Endometrium (tissue), 2 donors: ENCODE data around the gene CES1.
"Not testable (repeated sequence)": the region's sequence is repeated elsewhere in the genome, so short reads cannot be mapped to it uniquely, and the experiment has no call there.

Experiments used
- FAIRE-seq: peaks from 2 replicates; lab custom pipeline; 2012; peaks lifted over from hg19 to GRCh38; lab: Jason Lieb, UNC
- donor health status: control.
- donor health status: control.

The CES1 gene

DNA sequence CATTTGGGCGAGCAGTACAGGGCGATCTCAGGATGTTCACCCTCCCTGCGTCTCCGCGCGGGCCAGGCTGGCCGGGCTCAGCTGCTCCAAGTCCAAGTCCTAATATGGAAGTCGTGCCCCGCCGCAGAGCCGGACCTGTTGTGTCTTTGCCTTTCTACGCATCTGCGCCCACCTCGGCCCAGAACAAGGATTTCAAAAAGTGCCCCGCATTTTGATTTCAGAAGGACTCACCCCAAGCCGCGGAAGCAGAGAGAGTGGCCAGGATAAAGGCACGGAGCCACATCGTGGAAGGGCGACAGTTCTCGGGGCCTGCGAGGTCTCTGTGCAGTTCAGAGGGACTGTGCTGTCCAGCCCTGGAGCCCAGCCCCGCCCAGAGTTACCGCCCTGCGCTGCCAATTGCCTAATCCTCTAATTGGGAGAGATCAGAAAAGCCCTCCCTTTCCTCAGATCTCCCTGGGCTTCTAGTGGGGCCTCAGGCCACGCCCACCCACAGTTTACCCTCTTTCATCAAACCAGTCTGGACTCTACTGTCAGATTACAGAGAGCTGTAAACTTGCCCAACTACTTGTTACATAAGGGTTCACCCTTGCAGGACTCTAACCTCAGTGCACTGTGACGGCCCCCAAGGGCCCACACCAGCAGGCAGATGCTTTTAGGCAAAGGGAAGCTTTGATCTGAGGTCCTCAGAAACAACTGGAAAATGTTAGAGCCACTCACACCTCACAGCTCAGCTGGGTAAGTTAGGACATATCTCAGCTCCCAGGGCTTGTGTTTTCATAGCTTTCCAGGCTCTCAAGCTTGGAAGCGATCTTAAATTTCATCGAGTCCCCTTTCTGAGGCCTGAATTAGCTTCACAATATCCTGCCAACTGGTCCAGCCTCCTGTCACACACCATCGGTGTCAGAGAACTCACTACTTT is at the start of gene CES1:
CES1 (minus strand) TSS at position 324 of the 919 bp plus-strand sequence; CDS start at position 283, 41 bp downstream.
- FAIRE-seq, result no peak

DNA sequence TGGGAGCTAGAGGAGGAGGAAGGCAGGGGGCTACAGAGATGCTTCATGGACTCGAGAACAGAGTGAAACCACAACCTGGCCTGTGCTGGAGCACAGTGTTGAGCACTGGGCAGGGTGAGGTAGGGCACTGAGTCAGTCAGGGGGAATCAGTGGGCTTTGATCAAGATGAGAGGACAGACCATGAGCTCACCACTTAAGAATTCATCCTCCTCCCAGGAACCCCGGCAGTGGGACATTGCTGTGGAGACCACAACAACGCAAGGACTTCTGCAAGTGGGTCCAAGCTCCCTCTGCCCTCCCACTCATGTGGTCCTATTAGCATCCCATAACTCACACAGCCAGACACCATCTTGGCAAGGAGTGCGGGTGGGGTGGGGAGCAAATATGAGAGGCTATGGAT is 44.0 kb upstream of the CES1 start:
- FAIRE-seq, result no peak

DNA sequence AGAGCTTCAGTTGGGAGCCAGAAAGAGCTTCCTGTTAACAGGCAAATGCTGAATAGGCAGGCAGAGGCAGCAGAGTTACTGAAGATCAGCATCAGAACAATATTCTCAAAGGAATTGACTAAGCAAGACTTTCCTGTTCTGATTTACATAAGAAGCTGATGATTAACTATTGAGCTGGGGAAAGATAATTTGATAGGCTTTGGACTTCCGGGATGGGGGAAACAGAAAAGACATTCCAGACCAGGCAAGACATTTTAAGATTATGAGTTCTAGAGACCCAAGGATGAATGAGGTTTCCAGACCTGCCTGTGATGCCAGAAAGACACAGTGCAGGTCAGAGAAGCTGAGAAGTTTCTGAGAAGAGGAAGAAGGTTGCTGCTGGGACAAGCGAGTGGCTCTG is 42.4 kb upstream of the CES1 start, which contains the start of gene CES5A:
CES5A (minus strand) TSS at position 101 of the 400 bp plus-strand sequence. CDS start 152 bp downstream, outside the sequence.
- FAIRE-seq, result no peak

DNA sequence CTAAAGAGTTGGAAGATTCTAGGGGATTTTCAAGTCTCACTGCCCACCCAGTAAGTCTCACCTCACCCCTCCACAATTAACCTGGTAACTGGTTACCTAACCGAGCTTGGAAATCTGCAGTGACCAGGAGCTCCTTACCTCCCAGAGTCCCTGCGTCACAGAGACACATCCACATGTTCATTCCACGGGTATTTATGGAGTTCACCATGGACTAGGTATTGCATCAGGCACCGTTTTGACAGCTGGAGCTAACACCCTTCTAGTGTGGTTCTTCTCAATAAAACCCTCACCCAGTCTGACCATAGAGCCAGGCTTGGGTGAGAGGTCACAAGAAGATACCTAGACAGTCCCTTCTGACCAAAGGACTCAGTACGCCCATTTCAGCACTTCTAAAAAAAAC is 40.2 kb upstream of the CES1 start:
- no peak for FAIRE-seq

DNA sequence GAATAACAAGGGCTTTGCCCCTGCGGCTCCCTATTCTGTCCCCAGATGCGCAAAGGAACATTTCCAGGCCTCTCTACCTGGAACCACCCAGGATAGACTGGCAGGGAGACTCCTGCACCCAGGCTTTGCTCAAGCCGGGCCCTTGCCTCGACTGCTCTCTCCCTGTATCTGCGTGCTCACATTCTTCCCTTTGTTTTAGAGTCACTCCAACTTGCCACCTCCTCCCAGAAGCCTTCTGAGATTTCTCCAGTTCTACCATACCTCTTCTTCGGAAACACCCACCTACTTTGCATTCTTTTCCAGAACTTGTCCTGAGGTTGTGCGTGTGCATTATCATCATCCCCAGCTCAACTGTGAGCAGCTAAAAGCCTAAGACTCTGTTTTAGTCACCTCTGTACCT is 39.2 kb upstream of the CES1 start:
- no peak for FAIRE-seq

DNA sequence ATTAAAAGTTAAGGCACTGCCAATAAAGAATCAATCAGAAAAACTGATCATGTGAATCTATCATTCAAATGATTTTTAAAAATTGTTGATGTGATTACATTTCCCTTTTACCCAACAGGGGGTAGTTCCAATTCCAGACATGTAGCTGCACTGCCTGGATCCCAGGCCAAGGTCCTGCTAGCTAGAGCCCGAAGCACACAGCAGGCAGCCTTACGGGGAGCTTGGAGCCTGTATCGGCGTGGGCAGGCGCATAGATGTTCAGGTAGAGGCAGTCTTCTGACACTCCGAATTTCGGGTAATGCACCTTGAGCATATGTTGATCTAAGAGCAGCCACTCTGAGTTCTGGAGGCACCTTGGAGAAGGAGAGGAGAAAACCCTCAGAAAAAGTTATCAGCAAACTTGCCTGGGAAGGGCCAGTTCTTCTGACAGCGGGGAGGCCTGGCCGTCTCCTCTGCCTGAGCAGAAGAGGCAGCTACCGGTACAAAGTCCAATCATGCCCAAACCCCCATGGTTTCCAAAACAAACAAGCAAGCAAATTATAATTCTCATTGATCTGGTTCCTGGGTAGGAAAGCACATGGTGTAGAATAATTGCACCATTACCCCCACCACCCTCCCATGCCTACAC is 38.6 kb upstream of the CES1 start:
- no peak for FAIRE-seq

DNA sequence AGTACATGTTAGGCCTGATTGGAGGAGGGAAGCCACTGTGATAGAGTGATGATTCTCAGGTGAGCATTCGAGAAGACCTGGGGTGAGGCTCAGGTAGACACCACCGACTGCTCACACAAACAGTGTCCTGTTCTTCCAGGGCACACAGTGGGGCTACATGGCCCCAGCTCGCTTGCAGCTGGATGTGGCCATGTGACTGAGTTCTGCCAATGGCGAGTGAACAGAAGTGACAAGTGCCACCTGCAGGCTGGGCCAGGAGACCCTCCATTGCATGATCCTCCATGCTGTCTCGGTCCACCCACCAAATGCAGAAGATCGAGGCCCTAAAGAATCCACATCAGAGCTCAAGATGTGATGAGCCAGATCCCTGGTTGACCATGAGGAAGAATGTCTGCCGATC is 36.1 kb upstream of the CES1 start:
- no peak for FAIRE-seq

DNA sequence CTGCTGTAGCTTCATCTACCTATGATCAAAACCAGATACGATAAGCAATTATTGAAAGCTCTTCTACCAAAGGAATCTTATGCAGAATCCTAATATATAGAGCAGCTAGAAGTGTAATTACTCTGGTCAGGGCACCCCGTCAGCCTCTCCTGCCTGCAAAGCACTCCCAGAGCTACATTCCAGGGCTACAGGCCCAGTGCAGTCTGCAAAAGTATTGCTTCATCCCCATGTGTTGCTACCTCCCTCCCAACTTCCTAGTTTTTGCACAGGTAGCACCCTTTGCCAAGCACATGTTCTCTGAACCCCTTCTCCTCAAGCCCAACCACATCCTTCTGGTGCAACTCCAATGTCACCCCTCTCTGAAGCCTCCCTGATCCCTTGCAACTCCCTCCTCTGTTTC is 35.2 kb upstream of the CES1 start:
- no peak for FAIRE-seq

DNA sequence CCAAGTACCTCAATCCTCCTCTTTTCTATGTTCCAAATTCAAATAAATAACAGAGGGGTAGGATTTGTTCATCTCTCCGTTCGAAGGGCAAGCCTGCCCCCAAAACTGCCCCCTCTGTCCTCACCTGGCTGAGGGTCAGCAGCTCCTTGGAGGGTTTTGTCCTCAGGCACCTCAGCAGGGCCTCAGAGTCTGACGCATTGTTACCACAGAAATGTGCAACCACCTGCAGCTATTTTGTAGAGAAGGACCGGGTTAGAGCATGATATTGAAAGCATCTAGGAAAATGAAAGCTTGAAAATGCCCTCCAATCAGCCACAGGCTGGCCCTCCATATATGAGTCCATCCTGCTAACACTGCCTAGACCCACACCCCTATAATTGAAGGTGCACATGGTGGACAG is 28.4 kb upstream of the CES1 start:
- no peak for FAIRE-seq

DNA sequence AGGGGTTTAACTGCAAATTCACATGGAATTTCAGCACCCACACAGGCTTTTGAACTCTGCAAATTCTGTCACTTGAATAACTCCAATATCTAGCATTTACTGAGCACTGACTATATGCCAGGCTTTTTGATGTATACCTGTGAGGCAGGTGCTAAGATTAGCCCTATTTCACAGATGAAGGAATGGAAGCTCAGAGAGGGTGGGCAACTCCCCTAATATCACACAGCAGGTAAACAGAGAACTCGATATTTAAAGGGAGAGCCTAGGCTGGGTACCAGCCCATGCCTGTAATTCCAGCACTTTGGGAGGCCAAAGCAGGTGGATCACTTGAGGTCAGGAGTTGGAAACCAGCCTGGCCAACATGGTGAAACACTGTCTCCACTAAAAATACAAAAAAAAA is 24.8 kb upstream of the CES1 start:
- not testable (repeated sequence) for FAIRE-seq

DNA sequence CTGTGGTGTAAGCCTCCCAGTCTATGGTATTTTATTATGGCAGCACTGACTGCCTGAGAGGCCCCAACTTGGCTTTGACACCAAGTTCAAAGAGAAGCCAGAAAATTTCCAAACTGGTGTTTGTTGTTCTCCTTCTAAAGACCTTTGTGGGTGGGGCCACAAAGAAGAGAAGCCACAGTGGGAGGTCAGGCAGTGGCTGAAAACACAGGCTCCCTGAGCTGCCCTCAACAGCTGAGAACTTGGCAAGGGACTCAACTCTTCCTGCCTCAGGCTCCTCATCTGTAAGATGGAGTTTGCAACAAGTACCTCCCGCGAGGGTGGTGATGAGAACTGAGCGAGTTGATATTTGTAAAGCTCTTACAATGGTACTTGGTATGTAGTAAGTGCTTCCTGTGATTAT is 24.1 kb upstream of the CES1 start:
- FAIRE-seq, result no peak

DNA sequence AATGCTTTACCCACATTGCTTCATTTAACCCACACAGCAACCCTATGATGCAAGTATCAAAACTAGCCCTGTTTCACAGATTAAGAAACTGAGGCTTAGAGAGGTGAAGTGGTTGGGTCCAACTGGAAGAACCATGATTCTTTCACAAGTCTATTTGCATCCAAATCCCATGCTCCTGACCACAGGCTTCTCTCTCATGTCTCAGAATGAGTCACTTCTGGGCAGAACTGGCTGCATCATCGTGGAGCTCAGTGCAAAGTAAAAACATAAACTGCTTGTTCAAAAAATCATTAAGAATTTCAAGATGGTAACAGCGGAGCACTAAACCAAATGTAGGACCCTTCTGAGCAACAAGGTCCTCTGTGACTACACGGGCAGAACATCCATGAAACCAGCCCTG is 20.2 kb upstream of the CES1 start:
- FAIRE-seq, result no peak

DNA sequence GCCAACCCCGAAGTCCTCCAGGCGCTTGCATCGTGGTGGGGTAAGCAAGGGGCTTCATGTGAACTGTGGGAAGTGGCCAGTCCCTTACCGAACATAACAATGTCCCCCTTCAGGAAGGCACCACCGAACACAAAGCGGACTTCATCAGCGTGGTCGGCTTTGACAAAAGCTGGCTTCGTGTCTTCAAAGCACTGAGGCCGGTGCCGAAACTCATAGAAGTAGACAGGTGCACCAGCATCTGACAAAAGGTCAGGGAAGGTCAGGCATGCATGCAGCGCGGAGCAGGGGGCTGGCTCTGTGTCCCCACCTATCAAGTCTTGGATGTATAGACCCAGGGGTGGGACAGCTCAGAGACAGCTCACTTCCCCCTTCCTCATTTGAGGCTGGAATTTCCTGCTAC is 16.6 kb upstream of the CES1 start:
- no peak for FAIRE-seq

DNA sequence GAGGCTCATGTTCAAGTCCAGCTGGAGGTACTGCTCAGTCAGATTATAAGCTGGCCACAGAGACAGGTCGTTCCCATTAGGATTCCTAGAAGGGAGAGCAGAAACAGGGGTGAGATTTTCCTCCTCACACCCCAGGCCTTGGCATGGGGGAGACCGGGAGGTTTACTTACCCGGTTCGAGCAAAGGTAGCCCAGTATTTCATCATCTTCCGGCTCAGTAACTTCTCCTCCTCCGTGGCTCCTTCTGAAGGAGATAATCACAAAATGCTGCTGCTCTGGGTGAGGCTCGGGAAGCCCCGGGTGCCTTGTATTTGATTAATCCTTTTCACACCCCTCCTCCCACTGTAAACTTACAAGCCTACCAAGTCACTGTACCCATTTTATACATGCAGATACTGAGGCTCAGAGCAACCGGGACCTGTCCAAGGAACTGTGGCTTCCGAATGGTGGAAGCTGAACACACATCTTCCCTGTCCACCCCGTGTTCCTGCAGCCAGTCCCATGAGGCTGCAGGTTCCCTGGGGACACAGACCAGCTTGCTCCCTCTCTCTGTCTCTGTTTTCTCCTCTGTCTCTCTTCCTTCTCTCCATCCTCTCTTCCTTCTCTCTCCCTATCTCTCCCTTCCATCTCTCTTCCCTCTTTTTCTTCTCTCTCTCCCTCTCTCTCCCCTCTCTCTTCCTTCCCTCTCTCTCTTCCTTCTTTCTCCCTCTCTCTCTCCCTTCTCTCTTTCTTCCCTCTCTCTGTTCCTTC is 13.9 kb upstream of the CES1 start:
- FAIRE-seq, result no peak

DNA sequence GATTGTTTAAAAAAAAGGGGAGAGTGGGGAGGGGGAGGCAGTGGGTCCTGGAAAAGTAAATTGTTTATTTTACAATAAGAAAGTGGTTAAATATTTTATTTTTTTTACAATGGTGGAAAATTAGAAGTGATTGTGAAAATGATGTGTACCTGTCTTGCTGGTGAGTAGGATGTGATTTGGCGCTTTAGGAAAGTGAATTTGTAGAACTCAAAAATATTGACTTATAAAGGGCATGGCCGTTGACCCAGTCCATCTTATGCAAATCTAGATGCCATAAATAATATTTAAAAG is 10.2 kb upstream of the CES1 start:
- FAIRE-seq, result no peak

DNA sequence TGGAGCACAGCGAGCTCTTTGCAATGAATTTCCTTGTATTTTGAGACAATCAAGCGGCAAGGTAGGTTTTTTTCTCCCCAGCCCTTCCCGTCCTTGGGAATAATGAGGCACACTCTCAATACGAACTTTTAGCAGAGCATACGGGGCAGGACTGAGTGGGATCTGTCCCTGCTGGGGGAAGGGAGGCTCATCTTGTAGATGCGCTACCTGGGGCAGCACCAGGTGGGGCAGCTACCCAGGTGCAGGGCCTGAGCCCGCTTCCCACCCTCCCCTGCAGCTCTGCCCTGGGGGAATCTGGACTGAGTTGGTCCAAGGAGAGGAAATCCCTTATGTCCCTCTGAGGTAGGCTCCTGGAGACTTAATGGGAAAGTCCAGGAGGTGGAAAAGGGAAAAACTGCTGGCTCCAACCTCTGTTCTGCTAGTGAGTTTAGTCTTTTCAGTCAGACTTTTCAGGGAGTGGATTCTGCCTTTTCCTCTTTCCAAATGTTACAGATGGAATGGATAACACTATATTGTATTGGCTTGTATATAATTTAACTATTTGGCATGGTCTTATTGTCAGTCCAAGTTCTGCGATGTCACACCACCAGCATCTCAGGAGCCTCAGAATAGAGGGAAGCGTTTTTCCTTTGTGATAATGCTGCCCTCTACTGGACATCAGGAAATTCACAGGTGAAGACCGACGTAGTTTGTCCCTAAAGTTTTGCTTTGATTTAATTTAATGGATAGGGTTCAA is 9.6 kb upstream of the CES1 start:
- peak; percentile 85 for FAIRE-seq

DNA sequence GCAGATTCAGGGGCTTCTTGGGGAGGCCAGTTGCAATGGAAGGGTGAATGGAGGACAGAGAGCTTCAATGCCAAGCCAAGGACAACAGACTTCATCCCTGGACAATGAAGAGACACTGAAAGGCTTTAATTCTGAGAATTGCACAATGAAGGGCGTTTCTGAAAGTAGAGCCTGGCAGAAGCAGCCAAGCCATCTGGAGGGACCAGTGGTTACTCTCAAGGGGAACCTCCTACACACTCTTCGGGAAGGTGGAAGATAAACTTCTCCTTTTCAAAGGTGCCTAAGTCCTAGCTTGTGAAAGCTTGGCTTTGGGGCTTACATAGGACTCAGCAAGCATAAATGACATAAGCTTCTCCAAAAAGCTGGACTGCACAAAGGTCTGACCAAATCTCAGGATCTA is 6.2 kb upstream of the CES1 start:
- FAIRE-seq, result no peak

DNA sequence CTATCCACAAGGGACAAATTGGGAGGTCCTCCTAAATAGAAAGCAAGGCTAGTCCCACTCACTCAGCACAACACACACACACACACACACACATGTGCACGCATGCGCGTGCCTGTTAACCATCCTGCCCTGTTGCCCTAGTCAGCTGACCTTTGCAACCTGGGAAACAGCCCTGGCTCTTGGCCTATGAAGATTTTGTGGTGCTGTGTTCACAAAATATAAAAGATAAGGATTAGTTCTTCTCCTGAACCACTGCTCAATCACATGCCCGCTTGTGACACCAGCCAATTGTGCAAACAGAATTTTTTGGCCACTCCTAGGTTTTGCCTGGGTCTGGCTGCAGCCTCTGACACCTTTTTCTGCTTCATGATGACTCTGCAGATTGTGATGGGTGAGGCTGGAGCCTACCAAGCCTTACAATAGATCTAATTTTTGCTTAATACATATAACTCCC is 3.3 kb upstream of the CES1 start:
- FAIRE-seq, result no peak

DNA sequence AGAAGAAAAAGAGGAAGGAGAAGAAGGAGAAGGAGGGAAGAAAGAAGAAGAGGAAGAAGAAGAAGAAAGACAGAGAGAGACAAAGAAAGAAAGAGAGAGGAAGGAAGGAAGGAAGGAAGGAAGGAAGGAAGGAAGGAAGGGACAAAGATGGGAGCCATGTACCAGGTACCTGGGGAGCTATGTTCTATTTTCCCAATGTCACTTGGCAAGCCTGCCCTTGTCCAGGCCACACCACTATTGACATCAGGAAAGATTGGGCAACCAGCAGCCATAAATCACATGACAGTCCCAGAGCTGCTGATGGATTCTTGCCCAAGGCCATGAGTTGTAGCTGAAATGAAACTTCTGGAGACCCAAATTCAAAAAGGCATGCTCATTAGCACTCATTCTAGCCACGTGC is 2.7 kb upstream of the CES1 start:
- FAIRE-seq, result no peak

DNA sequence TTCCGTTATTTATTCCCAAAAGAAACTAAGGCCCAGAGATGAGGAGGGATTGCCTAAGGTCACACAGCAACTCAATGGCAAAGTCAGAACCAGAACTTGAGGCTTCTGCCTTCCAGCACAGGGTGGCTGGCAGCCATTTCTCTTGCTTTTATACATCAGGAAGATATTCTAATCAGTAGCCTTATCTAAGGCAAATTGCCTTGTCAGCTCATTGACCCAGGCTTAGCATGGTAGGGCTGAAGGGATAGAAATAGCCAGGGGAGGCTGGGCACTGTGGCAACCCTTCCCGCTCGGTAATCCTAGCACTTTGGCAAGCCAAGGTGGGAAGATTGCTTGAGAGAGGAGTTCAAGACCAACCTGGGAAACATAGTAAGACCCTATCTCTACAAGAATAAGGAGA is 2.3 kb upstream of the CES1 start:
- not testable (repeated sequence) for FAIRE-seq

DNA sequence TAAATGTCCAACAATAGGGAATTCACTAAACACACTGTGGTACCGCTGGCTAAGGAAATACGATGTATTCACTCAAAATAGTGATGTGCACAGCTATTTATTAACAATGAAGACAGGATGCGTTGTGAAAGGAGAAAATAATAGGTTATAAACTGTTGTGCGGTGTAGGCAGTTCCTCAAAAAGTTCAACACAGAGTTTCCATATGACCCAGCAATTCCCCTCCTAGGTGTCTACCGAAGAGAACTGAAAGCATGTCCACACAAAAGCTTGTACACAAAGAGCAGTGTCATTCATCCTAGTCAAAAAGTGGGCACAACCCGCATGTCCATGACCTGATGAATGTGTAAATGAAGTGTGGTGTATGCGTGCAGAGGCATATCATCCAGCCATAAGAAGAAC is 1.2 kb upstream of the CES1 start:
- no peak for FAIRE-seq

DNA sequence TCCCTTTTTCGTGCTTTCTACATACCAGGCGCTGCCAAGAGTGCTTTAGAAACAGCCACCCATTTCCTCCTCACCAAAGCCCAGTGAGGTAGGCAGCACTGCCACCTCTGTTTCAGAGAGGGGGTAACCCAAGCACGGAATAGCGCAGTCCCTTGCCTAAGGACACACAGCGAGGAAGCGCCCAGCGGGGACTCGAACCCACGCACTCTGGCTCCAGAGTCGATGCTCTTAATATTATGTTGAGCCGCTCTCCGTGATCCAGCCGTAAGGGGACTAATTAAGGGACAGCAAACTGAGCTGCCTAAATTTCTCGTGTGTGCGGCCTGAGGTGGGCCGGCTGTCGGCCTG is 497 bp downstream of the CES1 start:
- no peak for FAIRE-seq
